HL-60 (cell line): Measurements from ENCODE around the gene TBCCD1.
A peak's percentile ranks its signal among the peaks of the same experiment; 100 is the strongest.
"Not testable (repeated sequence)": the region's sequence is repeated elsewhere in the genome, so short reads cannot be mapped to it uniquely, and the experiment has no call there.

Experiments
- DNase-seq, 2 experiments: peaks; one replicate each; pipeline ENCODE4 v3.0.0-alpha.2; 2010 to 2020; ENCODE audit warnings: low read depth in 1 of 2, low spot score in 1 of 2
- H3K27ac ChIP-seq: fragments of 250-450 bp; sonication (Bioruptor Pico); replicated peaks from 2 replicates; pipeline ENCODE4 v1.5.1; 2020; ENCODE audit warnings: mild to moderate bottlenecking, moderate library complexity
- H3K27me3 ChIP-seq: fragments of 250-450 bp; sonication (Bioruptor Pico); 2 replicates; pipeline ENCODE4 v1.5.1; 2021; ENCODE audit warnings: mild to moderate bottlenecking, moderate library complexity; ENCODE audit not compliant: insufficient read depth, poor library complexity, severe bottlenecking
- H3K4me3 ChIP-seq: replicated peaks from 2 replicates; pipeline ENCODE4 v1.5.1; 2011; ENCODE audit warnings: mild to moderate bottlenecking, control low read depth, low read length; ENCODE audit not compliant: insufficient read depth
- GABPA ChIP-seq: IDR thresholded peaks from 2 replicates; pipeline ENCODE4 v1.6.1; 2012; ENCODE audit warnings: low read depth
- POLR2AphosphoS5 ChIP-seq: IDR thresholded peaks from 2 replicates; pipeline ENCODE4 v1.6.1; 2012; ENCODE audit warnings: low read depth
- SPI1 ChIP-seq: IDR thresholded peaks from 2 replicates; pipeline ENCODE4 v1.6.1; 2012; ENCODE audit warnings: low read depth, mild to moderate bottlenecking, borderline replicate concordance
- TF ChIP-seq, protein P1 (sequence below): IDR thresholded peaks from 2 replicates; pipeline ENCODE4 v1.6.1; 2012; ENCODE audit warnings: low read depth; ENCODE audit not compliant: insufficient replicate concordance
- TF ChIP-seq, protein P2 (sequence below): IDR thresholded peaks from one replicate; pipeline ENCODE4 v1.5.1; 2011; ENCODE audit warnings: low read length, control low read depth, inconsistent platforms; ENCODE audit not compliant: insufficient read depth

The TBCCD1 gene

DNA sequence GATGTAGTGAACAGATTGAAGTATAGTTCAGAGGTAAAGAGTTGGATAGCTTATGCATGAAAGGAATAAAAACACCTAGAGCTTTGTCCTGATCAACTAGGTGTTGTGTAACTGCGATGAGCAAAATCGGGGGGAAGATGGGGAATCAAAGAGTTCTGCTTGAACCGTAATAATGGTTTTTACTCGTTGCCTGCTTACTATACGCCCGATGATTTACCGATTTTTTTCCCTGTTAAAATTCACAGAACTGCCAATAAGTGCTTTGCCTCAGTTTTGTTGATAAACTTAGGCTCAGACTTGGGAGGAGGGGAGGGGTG is 2.6 kb upstream of the TBCCD1 start:
- Histone ChIP-seq H3K27me3 (no peaks in the 10 kb centered on the region), H3K4me3 (peak overlapping the region; percentile 52), H3K27ac (peak overlapping the region; percentile 72)
- DNase-seq: no peak
- no peak for TF ChIP-seq GABPA
- TF ChIP-seq POLR2AphosphoS5: no peak
- no peak for TF ChIP-seq SPI1
- TF ChIP-seq, protein P1, sequence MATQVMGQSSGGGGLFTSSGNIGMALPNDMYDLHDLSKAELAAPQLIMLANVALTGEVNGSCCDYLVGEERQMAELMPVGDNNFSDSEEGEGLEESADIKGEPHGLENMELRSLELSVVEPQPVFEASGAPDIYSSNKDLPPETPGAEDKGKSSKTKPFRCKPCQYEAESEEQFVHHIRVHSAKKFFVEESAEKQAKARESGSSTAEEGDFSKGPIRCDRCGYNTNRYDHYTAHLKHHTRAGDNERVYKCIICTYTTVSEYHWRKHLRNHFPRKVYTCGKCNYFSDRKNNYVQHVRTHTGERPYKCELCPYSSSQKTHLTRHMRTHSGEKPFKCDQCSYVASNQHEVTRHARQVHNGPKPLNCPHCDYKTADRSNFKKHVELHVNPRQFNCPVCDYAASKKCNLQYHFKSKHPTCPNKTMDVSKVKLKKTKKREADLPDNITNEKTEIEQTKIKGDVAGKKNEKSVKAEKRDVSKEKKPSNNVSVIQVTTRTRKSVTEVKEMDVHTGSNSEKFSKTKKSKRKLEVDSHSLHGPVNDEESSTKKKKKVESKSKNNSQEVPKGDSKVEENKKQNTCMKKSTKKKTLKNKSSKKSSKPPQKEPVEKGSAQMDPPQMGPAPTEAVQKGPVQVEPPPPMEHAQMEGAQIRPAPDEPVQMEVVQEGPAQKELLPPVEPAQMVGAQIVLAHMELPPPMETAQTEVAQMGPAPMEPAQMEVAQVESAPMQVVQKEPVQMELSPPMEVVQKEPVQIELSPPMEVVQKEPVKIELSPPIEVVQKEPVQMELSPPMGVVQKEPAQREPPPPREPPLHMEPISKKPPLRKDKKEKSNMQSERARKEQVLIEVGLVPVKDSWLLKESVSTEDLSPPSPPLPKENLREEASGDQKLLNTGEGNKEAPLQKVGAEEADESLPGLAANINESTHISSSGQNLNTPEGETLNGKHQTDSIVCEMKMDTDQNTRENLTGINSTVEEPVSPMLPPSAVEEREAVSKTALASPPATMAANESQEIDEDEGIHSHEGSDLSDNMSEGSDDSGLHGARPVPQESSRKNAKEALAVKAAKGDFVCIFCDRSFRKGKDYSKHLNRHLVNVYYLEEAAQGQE: no peak
- TF ChIP-seq, protein P2, sequence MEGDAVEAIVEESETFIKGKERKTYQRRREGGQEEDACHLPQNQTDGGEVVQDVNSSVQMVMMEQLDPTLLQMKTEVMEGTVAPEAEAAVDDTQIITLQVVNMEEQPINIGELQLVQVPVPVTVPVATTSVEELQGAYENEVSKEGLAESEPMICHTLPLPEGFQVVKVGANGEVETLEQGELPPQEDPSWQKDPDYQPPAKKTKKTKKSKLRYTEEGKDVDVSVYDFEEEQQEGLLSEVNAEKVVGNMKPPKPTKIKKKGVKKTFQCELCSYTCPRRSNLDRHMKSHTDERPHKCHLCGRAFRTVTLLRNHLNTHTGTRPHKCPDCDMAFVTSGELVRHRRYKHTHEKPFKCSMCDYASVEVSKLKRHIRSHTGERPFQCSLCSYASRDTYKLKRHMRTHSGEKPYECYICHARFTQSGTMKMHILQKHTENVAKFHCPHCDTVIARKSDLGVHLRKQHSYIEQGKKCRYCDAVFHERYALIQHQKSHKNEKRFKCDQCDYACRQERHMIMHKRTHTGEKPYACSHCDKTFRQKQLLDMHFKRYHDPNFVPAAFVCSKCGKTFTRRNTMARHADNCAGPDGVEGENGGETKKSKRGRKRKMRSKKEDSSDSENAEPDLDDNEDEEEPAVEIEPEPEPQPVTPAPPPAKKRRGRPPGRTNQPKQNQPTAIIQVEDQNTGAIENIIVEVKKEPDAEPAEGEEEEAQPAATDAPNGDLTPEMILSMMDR: no peak

DNA sequence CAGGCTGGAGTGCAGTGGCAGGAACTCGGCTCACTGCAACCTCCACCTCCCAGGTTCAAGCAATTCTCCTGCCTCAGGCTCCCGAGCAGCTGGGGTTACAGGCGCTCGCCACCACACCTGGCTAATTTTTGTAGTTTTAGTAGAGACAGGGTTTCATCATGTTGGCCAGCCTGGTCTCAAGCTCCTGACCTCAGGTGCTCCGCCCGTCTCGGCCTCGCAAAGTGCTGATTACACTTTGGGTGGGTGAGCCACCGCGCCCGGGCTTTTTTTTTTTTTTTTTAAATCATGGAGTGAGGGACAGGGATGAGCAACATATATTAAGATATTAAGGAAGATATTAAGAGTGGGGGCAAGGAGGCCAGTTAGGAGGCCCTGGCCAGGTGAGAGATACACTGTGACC is 2.2 kb upstream of the TBCCD1 start:
- Histone ChIP-seq H3K4me3 (peak overlapping the region; percentile 52), H3K27ac (peak overlapping the region; percentile 72)
- not testable (repeated sequence) for H3K27me3 ChIP-seq, DNase-seq

DNA sequence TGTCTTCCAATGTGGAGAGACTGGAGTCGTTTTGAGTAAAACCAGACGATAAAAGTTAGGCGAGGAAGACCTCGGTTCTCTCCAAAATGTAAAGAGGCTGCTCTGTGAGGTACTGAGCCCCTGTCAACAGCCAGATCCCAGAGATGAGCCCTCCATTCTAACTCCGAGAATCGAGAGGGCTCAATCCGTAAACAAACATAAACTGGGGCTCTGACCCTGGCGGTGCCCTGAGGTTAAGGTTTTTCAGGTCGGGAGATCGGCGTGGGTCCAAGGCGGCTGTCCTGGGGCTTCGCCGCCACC is 417 bp downstream of the TBCCD1 start:
- DNase-seq: no peak
- Histone ChIP-seq H3K27ac (peak overlapping the region; percentile 81), H3K4me3 (peak overlapping the region; percentile 72), H3K27me3 (no peaks in the 10 kb centered on the region)
- TF ChIP-seq GABPA (no peak), SPI1 (no peak), POLR2AphosphoS5 (no peak)
- TF ChIP-seq, protein P2: no peak
- TF ChIP-seq, protein P1: no peak

DNA sequence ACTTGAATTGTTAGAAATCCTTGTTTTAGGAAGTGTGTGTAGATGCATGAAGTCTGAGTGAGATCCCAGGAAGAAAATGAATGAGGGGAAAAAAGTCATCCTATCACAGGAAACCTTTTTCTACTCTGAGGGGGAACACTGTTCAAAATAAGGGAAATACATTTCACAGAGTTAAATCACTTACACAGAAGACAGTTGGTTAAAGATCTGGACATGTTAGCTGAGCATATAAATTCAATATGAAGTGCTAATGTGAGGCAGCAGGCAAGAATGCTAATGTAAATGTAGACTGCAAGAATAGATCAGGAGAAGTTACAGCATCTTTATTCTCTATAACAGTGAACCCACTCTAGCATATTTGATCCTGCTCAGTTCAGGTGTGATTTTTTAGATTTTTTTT is 2.6 kb downstream of the TBCCD1 start:
- no peaks in the 10 kb centered on the region for H3K27me3 ChIP-seq
- H3K4me3 ChIP-seq: no peak overlapping the region
- TF ChIP-seq GABPA: no peak
- TF ChIP-seq, protein P2: no peak
- no peak for TF ChIP-seq SPI1
- no peak for TF ChIP-seq POLR2AphosphoS5
- TF ChIP-seq, protein P1: no peak
- no peak overlapping the region for H3K27ac ChIP-seq
- DNase-seq: no peak
